ENCODE measurements around the gene RGPD8. TPM values are rescaled to one million over a fixed set of nuclear protein-coding genes. Genes with fewer than 3 reads are reported as not detected.
"Not testable (repeated sequence)": the region's sequence is repeated elsewhere in the genome, so short reads cannot be mapped to it uniquely, and the experiment has no call there.

Gene RGPD8
- total and polyA plus RNA-seq, 2 of the 13 experiments (the other 11 are each of a cell fraction or from before 2014, with no cell fraction given): 2.3 to 12.8 TPM

DNA sequence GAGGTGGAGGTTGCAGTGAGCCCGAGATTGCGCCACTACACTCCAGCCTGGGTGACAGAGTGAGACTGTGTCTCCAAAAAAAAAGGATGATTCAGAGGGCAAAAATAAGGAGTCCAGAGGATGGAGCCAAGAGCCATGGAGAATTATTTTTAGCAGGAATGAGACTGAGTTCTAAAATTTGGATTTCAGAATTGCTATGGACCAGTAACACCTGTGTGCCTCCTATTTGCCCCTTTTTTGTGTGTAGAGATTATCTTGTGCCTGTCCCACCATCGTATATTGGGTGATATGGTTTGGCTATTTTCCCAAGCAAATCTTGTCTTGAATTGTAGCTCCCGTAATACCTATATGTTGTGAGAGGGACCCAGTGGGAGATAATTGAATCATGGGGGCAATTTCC lies 16.4 kb upstream of the RGPD8 start (continued):
- TF ChIP-seq, protein P1, sequence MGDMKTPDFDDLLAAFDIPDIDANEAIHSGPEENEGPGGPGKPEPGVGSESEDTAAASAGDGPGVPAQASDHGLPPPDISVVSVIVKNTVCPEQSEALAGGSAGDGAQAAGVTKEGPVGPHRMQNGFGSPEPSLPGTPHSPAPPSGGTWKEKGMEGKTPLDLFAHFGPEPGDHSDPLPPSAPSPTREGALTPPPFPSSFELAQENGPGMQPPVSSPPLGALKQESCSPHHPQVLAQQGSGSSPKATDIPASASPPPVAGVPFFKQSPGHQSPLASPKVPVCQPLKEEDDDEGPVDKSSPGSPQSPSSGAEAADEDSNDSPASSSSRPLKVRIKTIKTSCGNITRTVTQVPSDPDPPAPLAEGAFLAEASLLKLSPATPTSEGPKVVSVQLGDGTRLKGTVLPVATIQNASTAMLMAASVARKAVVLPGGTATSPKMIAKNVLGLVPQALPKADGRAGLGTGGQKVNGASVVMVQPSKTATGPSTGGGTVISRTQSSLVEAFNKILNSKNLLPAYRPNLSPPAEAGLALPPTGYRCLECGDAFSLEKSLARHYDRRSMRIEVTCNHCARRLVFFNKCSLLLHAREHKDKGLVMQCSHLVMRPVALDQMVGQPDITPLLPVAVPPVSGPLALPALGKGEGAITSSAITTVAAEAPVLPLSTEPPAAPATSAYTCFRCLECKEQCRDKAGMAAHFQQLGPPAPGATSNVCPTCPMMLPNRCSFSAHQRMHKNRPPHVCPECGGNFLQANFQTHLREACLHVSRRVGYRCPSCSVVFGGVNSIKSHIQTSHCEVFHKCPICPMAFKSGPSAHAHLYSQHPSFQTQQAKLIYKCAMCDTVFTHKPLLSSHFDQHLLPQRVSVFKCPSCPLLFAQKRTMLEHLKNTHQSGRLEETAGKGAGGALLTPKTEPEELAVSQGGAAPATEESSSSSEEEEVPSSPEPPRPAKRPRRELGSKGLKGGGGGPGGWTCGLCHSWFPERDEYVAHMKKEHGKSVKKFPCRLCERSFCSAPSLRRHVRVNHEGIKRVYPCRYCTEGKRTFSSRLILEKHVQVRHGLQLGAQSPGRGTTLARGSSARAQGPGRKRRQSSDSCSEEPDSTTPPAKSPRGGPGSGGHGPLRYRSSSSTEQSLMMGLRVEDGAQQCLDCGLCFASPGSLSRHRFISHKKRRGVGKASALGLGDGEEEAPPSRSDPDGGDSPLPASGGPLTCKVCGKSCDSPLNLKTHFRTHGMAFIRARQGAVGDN (CRISPR knock-in tag; IDR thresholded peaks at IDR 0.05): no peak
- TF ChIP-seq HNF4A (CRISPR knock-in tag; IDR thresholded peaks at IDR 0.05): no peak
- TF ChIP-seq NCOA5 (CRISPR knock-in tag; IDR thresholded peaks at IDR 0.05): no peak
- no peak for TF ChIP-seq NFYC (CRISPR knock-in tag; IDR thresholded peaks at IDR 0.05)
- no peak for TF ChIP-seq SIX1 (CRISPR knock-in tag; IDR thresholded peaks at IDR 0.05; ENCODE audit: borderline replicate concordance)
- no peak for TF ChIP-seq ZNF382 (CRISPR knock-in tag; IDR thresholded peaks at IDR 0.05; ENCODE audit: borderline replicate concordance)
- no peak for TF ChIP-seq TBX3 (IDR thresholded peaks at IDR 0.05; ENCODE audit: borderline replicate concordance)

DNA sequence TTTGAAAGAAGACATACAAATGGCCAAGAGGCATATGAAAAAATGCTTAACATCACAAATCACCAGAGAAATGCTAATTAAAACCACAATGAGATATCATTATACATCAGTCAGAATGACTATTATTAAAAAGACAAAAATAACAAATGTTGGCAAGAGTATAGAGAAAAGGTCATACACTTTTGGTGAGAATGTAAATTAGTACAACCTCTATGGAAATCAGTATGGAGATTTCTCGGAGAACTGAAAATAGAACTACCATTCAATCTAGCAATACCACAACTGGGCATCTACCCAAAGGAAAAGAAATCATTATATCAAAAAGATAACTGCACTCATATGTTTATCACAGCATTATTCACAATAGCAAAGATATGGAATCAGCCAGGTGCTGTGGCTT lies 10.8 kb upstream of the RGPD8 start:
- H3K9ac ChIP-seq (ENCODE audit: insufficient read depth, low read depth, low read length); CTCF ChIA-PET (ENCODE audit: low intra/inter-chr PET ratio, low total read pairs); H3K36me3 ChIP-seq (replicated peaks in 1 of 2; ENCODE audit: control insufficient read depth in 1 of 2, insufficient read depth in 2 of 2, low read length in 2 of 2); H3K4me1 ChIP-seq (ENCODE audit: insufficient read depth, low read length); ATAC-seq; H3K79me2 ChIP-seq (ENCODE audit: insufficient read depth, low read length); FAIRE-seq; H4K20me1 ChIP-seq (ENCODE audit: insufficient read depth, low read length); BruUV-seq (replicated peaks); H3K27ac ChIP-seq (ENCODE audit: extremely low read length, insufficient read depth, low read length); H3K4me3 ChIP-seq (replicated peaks in 1 of 3; ENCODE audit: insufficient read depth in 1 of 3, low read depth in 2 of 3, low read length in 3 of 3); DNase-seq (ENCODE audit: low spot score); POLR2A ChIA-PET; H2AFZ ChIP-seq (ENCODE audit: low read length); H3K27me3 ChIP-seq (ENCODE audit: control insufficient read depth in 1 of 2, insufficient read depth in 2 of 2, low read length in 2 of 2); intact Hi-C loops (cut with micrococcal nuclease; ENCODE audit: unreplicated experiment); H3K9me3 ChIP-seq (ENCODE audit: low read length); H3K4me2 ChIP-seq (ENCODE audit: low read depth, low read length): not testable (repeated sequence)
- WGBS (ENCODE audit: low lambda C conversion rate): 50% methylated on average over 1 of the region's 1 CpG
- in situ Hi-C loops (cut with HindIII; ENCODE audit: extremely low pct_ligation_motif_present, low pct_unique_long_range_greater_than_20kb): loop anchor here (25.0 kb wide), 1 partner anchor 182 kb away; the partner anchor contains the start of gene ZC3H8

Data from HepG2 (cell line).